ENCODE results near the gene SEC16A.
"Not testable (repeated sequence)": the region's sequence is repeated elsewhere in the genome, so short reads cannot be mapped to it uniquely, and the experiment has no call there.

Gene SEC16A

GRCh38 chr9:136432591-136432990 is 50.2 kb downstream of the SEC16A start:
- Histone ChIP-seq H3K9me3 (replicated peaks in 1 of 11) (no peaks in the 10 kb centered on the region), H4K20me1 (peaks cover 45 to 84% (median 69%) of the 10 kb centered on the region in 11 experiments; a peak in 21 of 22 replicates), H3K4me1 (peaks cover 16 to 17% (median 16%) of the 10 kb centered on the region in 10 experiments), H3K27ac (no peak overlapping the region), H3K4me2 (no peak overlapping the region), H3K9ac (no peak overlapping the region), H3K27me3 (no peaks in the 10 kb centered on the region), H3K36me3 (peaks cover 43 to 91% (median 77%) of the 10 kb centered on the region in 11 experiments), H3K4me3 (no peak overlapping the region)
- no peak for TF ChIP-seq Cebpa-rat (IDR thresholded peaks at IDR 0.05)

GRCh38 chr9:136431782-136432350 is 51.0 kb downstream of the SEC16A start:
- H3K36me3 ChIP-seq: peaks cover 44 to 91% (median 80%) of the 10 kb centered on the region in 11 experiments
- H3K4me2 ChIP-seq: no peak overlapping the region
- H3K27ac ChIP-seq: no peak overlapping the region
- peaks cover 38 to 84% (median 69%) of the 10 kb centered on the region in 11 experiments; a peak in 21 of 22 replicates for H4K20me1 ChIP-seq
- no peaks in the 10 kb centered on the region for H3K27me3 ChIP-seq
- H3K4me1 ChIP-seq: peaks cover 8 to 10% (median 9%) of the 10 kb centered on the region in 10 experiments
- TF ChIP-seq Cebpa-rat (IDR thresholded peaks at IDR 0.05): no peak
- H3K9me3 ChIP-seq (replicated peaks in 1 of 11): no peaks in the 10 kb centered on the region
- H3K9ac ChIP-seq: no peak overlapping the region
- H3K4me3 ChIP-seq: no peak overlapping the region

GRCh38 chr9:136430588-136431234 is 52.1 kb downstream of the SEC16A start:
- H3K27me3 ChIP-seq: no peaks in the 10 kb centered on the region
- H4K20me1 ChIP-seq: peaks cover 26 to 84% (median 69%) of the 10 kb centered on the region in 11 experiments; a peak in 21 of 22 replicates
- peak overlapping the region in 1 of 11 experiments; percentile 12; a peak in 1 of 22 replicates for H3K9ac ChIP-seq
- no peak overlapping the region for H3K4me3 ChIP-seq
- no peak for TF ChIP-seq Cebpa-rat (IDR thresholded peaks at IDR 0.05)
- no peak overlapping the region for H3K4me2 ChIP-seq
- H3K27ac ChIP-seq: no peak overlapping the region
- peaks cover 45 to 92% (median 84%) of the 10 kb centered on the region in 11 experiments for H3K36me3 ChIP-seq
- H3K9me3 ChIP-seq (replicated peaks in 1 of 11): no peaks in the 10 kb centered on the region
- no peaks in the 10 kb centered on the region; a peak in 1 of 20 replicates for H3K4me1 ChIP-seq

GRCh38 chr9:136429683-136430491 is 53.0 kb downstream of the SEC16A start:
- no peaks in the 10 kb centered on the region for H3K9me3 ChIP-seq (replicated peaks in 1 of 11)
- H3K4me2 ChIP-seq: no peak overlapping the region
- no peak for TF ChIP-seq Cebpa-rat (IDR thresholded peaks at IDR 0.05)
- H3K27ac ChIP-seq: no peak overlapping the region
- H4K20me1 ChIP-seq: peaks cover 18 to 84% (median 66%) of the 10 kb centered on the region in 11 experiments; a peak in 21 of 22 replicates
- H3K9ac ChIP-seq: peak overlapping the region in 1 of 11 experiments; percentile 12; a peak in 1 of 22 replicates
- H3K27me3 ChIP-seq: no peaks in the 10 kb centered on the region
- H3K36me3 ChIP-seq: peaks cover 50 to 92% (median 83%) of the 10 kb centered on the region in 11 experiments
- no peak overlapping the region for H3K4me3 ChIP-seq
- no peaks in the 10 kb centered on the region for H3K4me1 ChIP-seq

GRCh38 chr9:136429075-136429628 is 53.7 kb downstream of the SEC16A start:
- peaks cover 12 to 84% (median 66%) of the 10 kb centered on the region in 11 experiments; a peak in 20 of 22 replicates for H4K20me1 ChIP-seq
- H3K9ac ChIP-seq: no peak overlapping the region
- peaks cover 57 to 92% (median 87%) of the 10 kb centered on the region in 11 experiments for H3K36me3 ChIP-seq

GRCh38 chr9:136426787-136427186 is 56.1 kb downstream of the SEC16A start:
- Histone ChIP-seq H3K9ac (no peak overlapping the region), H3K4me3 (no peak overlapping the region), H3K27me3 (no peaks in the 10 kb centered on the region), H3K36me3 (peaks cover 67 to 92% (median 87%) of the 10 kb centered on the region in 11 experiments), H3K4me2 (no peak overlapping the region), H3K9me3 (replicated peaks in 1 of 11) (no peaks in the 10 kb centered on the region), H4K20me1 (peaks cover 0 to 84% (median 67%) of the 10 kb centered on the region in 11 experiments; a peak in 18 of 22 replicates), H3K4me1 (peaks cover 1 to 7% (median 4%) of the 10 kb centered on the region in 10 experiments; a peak in 17 of 20 replicates), H3K27ac (no peak overlapping the region)
- no peak for TF ChIP-seq Cebpa-rat (IDR thresholded peaks at IDR 0.05)

More at GRCh38 chr9:136429075-136429628, 53.7 kb downstream of the SEC16A start:
- Histone ChIP-seq H3K27me3 (no peaks in the 10 kb centered on the region), H3K4me3 (no peak overlapping the region), H3K4me1 (no peaks in the 10 kb centered on the region), H3K4me2 (no peak overlapping the region), H3K27ac (no peak overlapping the region; a peak in 1 of 22 replicates), H3K9me3 (replicated peaks in 1 of 11) (no peaks in the 10 kb centered on the region)
- no peak for TF ChIP-seq Cebpa-rat (IDR thresholded peaks at IDR 0.05)

GRCh38 chr9:136425367-136425766 is 57.5 kb downstream of the SEC16A start:
- peaks cover 0 to 92% (median 76%) of the 10 kb centered on the region in 11 experiments; a peak in 18 of 22 replicates for H4K20me1 ChIP-seq
- H3K9me3 ChIP-seq (replicated peaks in 1 of 11); H3K9ac ChIP-seq; H3K27ac ChIP-seq; H3K27me3 ChIP-seq; H3K4me2 ChIP-seq; H3K4me3 ChIP-seq: not testable (repeated sequence)
- peaks cover 15 to 21% (median 18%) of the 10 kb centered on the region in 10 experiments for H3K4me1 ChIP-seq
- H3K36me3 ChIP-seq: peaks cover 71 to 98% (median 93%) of the 10 kb centered on the region in 11 experiments

- Histone ChIP-seq H3K9me3 (replicated peaks in 1 of 11) (no peaks in the 10 kb centered on the region), H3K4me1 (peaks cover 18 to 25% (median 22%) of the 10 kb centered on the region in 10 experiments), H3K36me3 (peaks cover 72 to 98% (median 93%) of the 10 kb centered on the region in 11 experiments), H3K4me2 (no peak overlapping the region), H3K9ac (0 out of 22 replicates have a peak overlapping the region, but pooled peaks of 1 of the 11 experiments have one; percentile 9), H3K27ac (no peak overlapping the region), H3K4me3 (no peak overlapping the region), H4K20me1 (peaks cover 0 to 92% (median 77%) of the 10 kb centered on the region in 11 experiments; a peak in 18 of 22 replicates), H3K27me3 (no peaks in the 10 kb centered on the region)
- TF ChIP-seq Cebpa-rat (IDR thresholded peaks at IDR 0.05): no peak
These were observed 58.0 kb downstream of the SEC16A start for GRCh38 chr9:136424750-136425362.

All from BLaER1 treated with 17β-estradiol and CSF1 and Interleukin-3, amounts not matched to agents 10 nM and 100 nM (cell line).